Measurements from ENCODE around the gene ADCY7. TPM values are rescaled to one million over a fixed set of nuclear protein-coding genes. Genes with fewer than 3 reads are reported as not detected.

The ADCY7 gene
- total and polyA plus RNA-seq, 2 of the 4 experiments (the other 2 are of a cell fraction) = 15.2 to 17.1 TPM

- no peak overlapping the region for H2AK9ac ChIP-seq (replicated peaks; ENCODE audit: low read depth, low read length, poor library complexity)
- H2BK120ac ChIP-seq (ENCODE audit: low read depth, low read length) = no peak overlapping the region
- peaks cover 9% of the 10 kb centered on the region; the same call in 1 of the 2 replicates for H4K20me1 ChIP-seq (ENCODE audit: insufficient read depth, low read length)
- dilution Hi-C loops (cut with HindIII; ENCODE audit: low sequenced_read_pairs, unreplicated experiment) = no loop called here
- H3K4me2 ChIP-seq (ENCODE audit: low read depth, low read length) = no peak overlapping the region
- POLR2A ChIA-PET (ENCODE audit: unreplicated experiment) = no interaction called here
- H3K9me3 ChIP-seq (ENCODE audit: control insufficient read depth, insufficient read depth, low read length) = 0 out of 2 replicates have a peak, but pooled peaks cover 2% of the 10 kb centered on the region
- no peaks in the 10 kb centered on the region for H3K27me3 ChIP-seq (ENCODE audit: control insufficient read depth, insufficient read depth, low read length)
- H3K18ac ChIP-seq (ENCODE audit: low read depth, low read length) = no peak overlapping the region
- H2AFZ ChIP-seq (replicated peaks; ENCODE audit: low read length, poor library complexity) = no peak overlapping the region
- no peak overlapping the region for H2BK5ac ChIP-seq (ENCODE audit: low read depth, low read length, poor library complexity, severe bottlenecking)
- H3K23ac ChIP-seq (ENCODE audit: low read depth, low read length) = no peak overlapping the region
- H3K14ac ChIP-seq (replicated peaks; ENCODE audit: low read depth, low read length) = no peak overlapping the region
- BruUV-seq (replicated peaks) = no TSS peak
- H4K91ac ChIP-seq (ENCODE audit: insufficient read depth, low read depth, low read length) = no peak overlapping the region
- no peak overlapping the region for H3K27ac ChIP-seq (ENCODE audit: insufficient read depth, low read length)
- WGBS, 2 experiments (ENCODE audit: extremely low coverage in 2 of 2, insufficient read length in 1 of 2) = 80% methylated on average over 2 of the region's 12 CpGs; no CpG with 5 or more reads in 1 of the 2 experiments
- H3K9ac ChIP-seq (ENCODE audit: low read depth, low read length) = no peak overlapping the region
- no peak overlapping the region for H3K4me3 ChIP-seq (ENCODE audit: insufficient read depth, low read depth, low read length)
- CTCF ChIA-PET = interaction anchor here (0.6 to 1.4 kb wide), 2 partner anchors 10 to 391 kb away, joined by 3 to 6 read pairs; no protein-coding TSS in a partner anchor
- peaks cover 2% of the 10 kb centered on the region; the same call in 1 of the 2 replicates for H3K36me3 ChIP-seq (ENCODE audit: control insufficient read depth, insufficient read depth, low read length)
- H3K4me1 ChIP-seq (ENCODE audit: control insufficient read depth, insufficient read depth, low read length) = no peaks in the 10 kb centered on the region
- TF ChIP-seq USF2 (IDR thresholded peaks at IDR 0.05; ENCODE audit: low read depth, low read length) (no peak), CHD1 (IDR thresholded peaks at IDR 0.05; ENCODE audit: low read depth, low read length) (no peak), RAD21 (IDR thresholded peaks at IDR 0.05; ENCODE audit: low read length) (no peak), RCOR1 (IDR thresholded peaks at IDR 0.05; ENCODE audit: insufficient replicate concordance, low read length) (no peak), SMC3 (IDR thresholded peaks at IDR 0.05; ENCODE audit: low read depth, low read length) (no peak), BHLHE40 (IDR thresholded peaks at IDR 0.05; ENCODE audit: low read depth, low read length) (no peak), ELK1 (IDR thresholded peaks at IDR 0.05; ENCODE audit: borderline replicate concordance, low read depth, low read length) (no peak), FOS (IDR thresholded peaks at IDR 0.05; ENCODE audit: low read depth, low read length) (no peak), NFE2L2 (IDR thresholded peaks at IDR 0.05; ENCODE audit: low read depth, low read length) (no peak), POLR2A (IDR thresholded peaks at IDR 0.05; ENCODE audit: low read depth, low read length) (no peak)
- ATAC-seq (ENCODE audit: low read depth) = no peak
- intact Hi-C loops (cut with micrococcal nuclease) = no loop called here
- in situ Hi-C loops (cut with MboI; ENCODE audit: low sequenced_read_pairs) = no loop called here
- no peak for DNase-seq
- no peak overlapping the region for H2BK15ac ChIP-seq (ENCODE audit: low read depth, low read length)
- no peak overlapping the region for H3K4ac ChIP-seq (ENCODE audit: low read depth, low read length)
- H3K79me1 ChIP-seq (ENCODE audit: low read depth in 1 of 2, low read length in 2 of 2) = peaks cover 8 to 28% of the 10 kb centered on the region in 2 experiments; a peak in 3 of 4 replicates
- no peak overlapping the region for H3K56ac ChIP-seq (ENCODE audit: extremely low read depth, insufficient read depth, low read length)
- no peak overlapping the region for H4K5ac ChIP-seq (ENCODE audit: low read depth, low read length)
- H2BK20ac ChIP-seq (ENCODE audit: low read depth, low read length) = no peak overlapping the region
- no peak overlapping the region for H2AK5ac ChIP-seq (ENCODE audit: low read depth, low read length)
- no peaks in the 10 kb centered on the region for H3K9me1 ChIP-seq (ENCODE audit: insufficient read depth, low read length)
- H4K8ac ChIP-seq (ENCODE audit: low read depth in 2 of 2, low read length in 2 of 2) = no peak overlapping the region
Observed at GRCh38 chr16:50275428-50276325, 9.3 kb downstream of the ADCY7 start.

Measured in IMR-90 (cell line).